Endometrial microvascular endothelial cells (primary cell): Measurements from ENCODE around the gene LUZP2. TPM values are rescaled to one million over a fixed set of nuclear protein-coding genes. Genes with fewer than 3 reads are reported as not detected.

Source experiments
- in situ Hi-C: cut with HindIII; loops from 2 replicates; pipeline ENCODE4 v1.10.0; 2017; ENCODE audit warnings: low sequenced_read_pairs, low pct_unique_long_range_greater_than_20kb; ENCODE audit errors: inconsistent ontology term
- total RNA-seq: library from RNA; depleted of rRNA; stranded (reverse); fragments of >200 nt; gene quantifications from one replicate; pipeline ENCODE4 v1.2.3, GENCODE V29; 2015; ENCODE audit errors: inconsistent ontology term

Gene LUZP2
- total RNA-seq, 1 donor from 2014 or later, result not detected

DNA sequence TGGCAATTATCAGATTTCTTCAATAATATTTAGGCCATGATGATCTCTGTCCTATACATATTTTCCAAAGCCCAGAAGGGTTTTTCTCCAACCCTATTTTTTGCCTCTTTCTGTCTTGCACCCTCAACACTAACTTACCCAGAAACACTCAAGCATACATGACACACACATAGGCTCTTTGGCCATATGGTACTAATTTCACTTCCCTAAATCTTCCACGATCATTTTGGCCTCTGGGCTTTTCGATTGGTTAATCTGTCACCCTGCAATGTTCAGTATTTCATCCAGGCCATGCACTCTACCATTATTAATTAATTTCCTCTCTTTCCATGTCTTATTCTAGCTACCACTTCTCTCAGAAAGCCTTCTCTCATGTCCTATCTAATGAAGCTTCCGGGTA lies 59.8 kb downstream of the LUZP2 start:
- in situ Hi-C loops, result no loop called here

DNA sequence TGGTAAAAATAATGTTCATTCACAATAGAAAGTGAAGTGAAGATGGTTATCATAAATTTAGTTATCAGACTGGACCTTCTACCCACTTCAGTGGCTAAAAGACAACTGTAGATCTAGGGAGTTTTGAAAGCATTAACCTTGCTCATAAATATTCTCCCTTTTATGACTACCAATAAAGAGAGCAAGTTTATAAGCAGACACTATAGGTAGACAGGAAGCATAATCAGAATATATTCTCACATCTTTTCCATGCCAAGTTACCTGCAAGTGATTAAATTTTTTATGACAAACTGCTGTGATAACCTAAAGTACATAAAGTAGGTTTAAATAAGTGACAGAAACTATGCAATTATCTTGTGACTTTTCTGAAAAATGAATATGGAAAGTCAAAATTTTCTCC lies 62.5 kb downstream of the LUZP2 start:
- in situ Hi-C loops, result no loop called here

DNA sequence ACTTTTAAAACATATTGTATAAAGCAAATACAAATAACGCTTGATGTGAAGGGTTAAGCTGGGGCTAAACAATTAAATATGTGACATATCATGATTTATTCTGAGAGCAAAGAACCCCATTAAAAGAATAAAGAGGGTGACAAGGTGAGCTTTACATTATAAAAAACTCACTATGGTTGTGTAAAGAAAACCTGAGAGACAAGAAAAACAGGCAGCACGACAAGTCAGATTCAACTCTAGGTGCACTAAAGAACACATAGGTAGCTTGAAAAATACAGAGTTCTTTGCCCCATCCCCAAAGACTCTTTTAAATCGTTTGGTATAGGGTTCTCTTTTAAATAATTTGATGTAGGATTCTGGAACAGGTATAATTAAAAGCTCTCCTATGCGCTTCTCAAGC lies 63.5 kb downstream of the LUZP2 start:
- in situ Hi-C loops, result no loop called here

DNA sequence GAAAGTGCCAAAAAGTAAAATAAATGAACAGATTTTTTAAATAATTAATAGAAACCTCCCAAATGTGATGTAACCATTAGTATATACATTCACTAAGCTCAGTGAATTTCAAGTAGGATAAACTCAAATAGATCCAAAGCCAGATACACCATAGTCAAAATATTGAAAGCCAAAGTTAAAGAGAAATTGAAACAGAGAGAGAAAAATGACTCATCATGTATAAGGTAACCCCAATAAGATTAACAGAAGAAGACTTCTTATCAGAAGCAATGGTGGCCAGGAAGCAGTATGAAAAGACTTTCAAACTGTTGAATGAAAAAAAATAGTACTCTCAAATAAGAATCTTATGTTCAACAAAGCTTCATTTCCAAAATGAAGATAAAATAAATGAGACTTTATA lies 70.5 kb downstream of the LUZP2 start:
- in situ Hi-C loops, result no loop called here

DNA sequence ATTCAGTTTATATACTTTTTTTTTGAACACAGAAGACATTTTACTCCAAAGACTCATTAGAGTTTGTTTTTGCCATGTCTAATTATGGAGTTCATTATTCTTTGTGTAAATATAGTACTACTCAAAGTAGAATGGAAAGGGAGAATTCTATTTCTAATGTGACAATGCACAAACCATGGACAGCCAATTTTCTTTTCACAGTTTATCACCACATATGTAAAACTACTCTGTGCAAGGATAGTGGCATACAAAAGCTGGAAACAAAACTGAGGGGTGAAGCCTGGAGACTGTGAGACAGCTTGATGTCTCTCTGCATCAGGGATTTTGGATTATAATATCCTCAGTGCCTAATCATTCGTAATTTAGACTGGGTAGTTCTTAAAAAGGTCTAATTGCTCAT lies 75.5 kb downstream of the LUZP2 start:
- in situ Hi-C loops, result no loop called here

DNA sequence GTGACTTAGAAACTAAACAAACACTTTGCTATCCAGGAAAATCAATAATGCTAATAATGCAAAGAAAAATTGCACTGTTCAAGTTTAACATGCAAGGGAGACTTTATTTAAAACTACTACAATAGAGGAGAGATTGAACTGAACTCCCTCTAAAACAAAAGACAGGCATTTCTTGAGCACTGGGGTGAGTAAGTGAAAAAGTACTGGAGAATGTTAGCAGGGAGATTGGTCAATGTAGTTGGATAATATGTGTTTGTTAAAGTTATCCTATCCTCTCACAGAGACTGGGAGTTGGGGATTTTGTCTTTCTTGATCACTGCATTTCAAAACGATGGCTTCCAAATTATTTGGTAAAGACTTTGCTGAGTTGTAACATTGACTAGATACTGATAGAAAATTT lies 77.6 kb downstream of the LUZP2 start:
- in situ Hi-C loops, result no loop called here

DNA sequence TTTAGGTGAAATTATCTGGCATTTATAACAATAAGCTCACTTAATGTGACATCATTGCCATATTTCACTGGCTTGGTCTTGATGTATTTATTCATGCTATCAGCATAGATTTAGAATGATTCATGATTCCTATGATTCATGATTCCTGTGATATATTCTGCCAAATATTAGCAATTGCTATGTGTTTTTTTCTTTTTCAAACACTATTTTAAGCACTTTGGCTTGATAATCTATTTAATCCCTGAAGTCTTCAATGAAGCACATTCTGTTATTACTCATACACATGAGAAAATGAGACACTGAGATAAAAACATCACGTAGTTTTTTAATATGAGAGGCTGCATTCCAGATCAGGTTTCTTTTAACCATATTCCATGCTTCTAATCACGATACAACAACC lies 78.5 kb downstream of the LUZP2 start:
- in situ Hi-C loops, result no loop called here

DNA sequence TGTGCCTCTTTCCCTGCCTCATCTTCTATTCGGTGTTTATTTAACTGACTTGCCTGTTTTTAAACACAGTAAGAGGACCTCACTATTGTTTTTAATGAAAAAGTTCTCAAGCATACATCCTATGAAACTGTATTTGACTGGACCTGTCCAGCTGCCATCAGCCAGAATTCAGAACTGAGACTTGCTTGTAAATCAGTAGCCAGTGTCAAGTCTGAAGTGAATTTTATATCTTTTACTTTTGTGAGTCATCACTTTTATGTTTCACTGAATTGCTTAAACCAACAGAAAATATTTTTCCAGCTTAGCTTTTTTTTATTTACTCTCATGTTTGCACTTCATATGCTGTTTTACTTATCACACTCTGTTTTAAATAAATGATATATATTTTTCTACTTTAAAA lies 88.3 kb downstream of the LUZP2 start:
- in situ Hi-C loops, result no loop called here

DNA sequence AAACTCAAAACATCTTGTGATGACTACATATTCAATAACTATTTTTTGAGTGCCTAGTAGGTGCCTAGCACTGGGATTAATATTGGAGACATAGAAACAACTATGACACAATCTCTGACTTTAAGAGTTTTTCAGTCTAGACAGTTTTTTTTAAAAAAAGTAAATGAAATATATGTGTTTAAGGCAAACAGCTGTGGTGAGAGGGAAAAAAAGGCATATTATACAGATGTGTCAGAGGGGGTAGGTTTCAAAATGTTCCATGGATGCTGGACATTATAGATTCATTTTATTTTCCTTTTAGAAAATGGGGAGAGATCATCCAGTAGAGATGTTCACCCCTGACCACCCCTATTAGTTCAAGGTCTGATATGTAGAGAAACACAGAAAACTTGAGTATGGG lies 90.8 kb downstream of the LUZP2 start:
- in situ Hi-C loops, result no loop called here

DNA sequence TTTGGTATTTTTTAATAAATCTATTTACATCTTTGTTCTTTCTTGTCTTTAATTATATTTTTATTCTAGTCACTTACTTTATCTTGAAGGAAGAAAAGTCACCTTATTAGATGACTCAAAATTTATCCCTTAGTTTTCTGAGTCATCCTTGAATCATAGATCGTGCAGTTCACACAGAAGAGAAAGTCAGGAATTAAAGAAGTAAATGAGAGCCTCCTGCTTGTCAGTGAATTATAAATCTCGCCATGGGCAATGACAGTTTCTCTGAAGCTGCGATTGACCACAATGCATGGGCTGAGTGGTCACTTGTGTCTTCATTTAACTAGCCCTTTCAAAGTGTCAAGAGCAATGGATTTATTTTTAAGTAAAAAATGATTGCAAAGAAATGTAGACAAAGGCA lies 91.2 kb downstream of the LUZP2 start:
- in situ Hi-C loops, result no loop called here

DNA sequence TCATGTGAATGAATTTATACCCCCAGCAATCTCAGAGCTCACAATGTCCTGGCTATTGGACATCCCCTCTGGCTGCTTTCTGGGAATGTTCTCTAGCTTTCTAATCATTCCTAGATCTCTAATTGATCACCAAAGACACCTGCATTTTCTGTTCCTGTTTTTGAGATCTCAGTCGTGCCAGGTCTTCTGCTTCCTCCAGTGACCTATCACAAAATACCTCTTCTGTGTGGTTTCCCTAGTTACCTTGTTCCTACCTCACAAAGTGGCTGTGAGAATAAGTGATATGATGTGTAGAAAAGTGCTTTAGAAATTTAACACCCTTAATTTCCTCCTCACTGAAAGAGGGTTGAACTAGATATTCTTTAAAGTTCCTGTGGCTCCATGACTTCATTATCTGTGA lies 92.2 kb downstream of the LUZP2 start:
- in situ Hi-C loops, result no loop called here

DNA sequence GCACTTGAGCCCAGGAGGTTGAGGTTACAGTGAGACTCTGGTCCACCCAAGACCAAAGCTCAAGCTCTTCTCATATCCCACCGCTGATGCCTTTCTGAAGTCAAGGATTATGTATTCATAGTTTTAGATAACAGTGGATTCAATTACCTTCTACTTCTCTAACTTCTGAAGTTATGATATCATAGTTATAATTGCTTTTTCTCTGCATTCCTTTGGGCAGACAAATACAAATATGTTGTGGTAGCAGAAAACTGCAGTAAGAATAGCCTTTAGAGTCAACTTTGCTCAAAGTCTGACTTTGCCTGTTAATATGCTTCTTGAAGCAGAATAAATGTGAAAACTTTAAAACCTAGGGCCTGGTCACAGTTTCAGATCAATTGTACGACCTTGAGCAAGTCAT lies 94.4 kb downstream of the LUZP2 start:
- in situ Hi-C loops, result no loop called here

DNA sequence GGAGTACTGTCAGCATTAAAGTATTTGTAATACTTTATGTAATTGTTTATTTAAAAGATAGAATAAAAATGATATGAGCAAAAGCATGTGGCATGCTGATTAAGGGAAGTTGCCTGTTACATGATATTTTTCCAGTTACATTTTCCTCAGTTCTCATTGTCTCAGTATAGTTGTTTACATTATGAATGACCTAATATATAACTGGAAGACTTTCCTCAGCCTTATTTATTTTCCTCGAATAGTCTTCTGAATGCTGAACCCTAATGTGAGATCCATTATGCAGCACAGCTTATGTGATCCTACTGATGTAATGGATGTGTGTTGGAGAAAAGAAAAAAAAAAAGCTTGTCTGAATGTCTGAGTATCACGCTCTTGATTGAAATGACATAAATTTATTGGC lies 95.5 kb downstream of the LUZP2 start:
- in situ Hi-C loops, result no loop called here

DNA sequence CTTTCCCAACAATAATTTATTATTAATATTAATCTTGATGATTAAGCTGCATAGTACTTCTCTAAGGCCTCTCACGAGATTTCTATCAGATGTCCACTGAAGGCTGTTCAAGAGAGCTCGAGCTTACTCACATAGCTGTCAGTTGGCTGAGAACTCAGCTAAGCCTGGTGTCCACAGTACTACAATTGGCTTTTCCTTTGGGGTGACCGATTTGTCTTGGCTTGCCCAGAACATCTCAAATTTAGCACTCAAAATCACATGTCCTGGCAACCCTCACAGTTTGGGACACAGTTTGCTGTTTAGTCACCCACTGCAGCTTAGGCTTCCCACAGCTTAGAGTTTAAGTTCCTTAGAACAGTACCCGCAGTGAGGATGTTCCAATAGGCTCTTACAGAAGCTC lies 96.5 kb downstream of the LUZP2 start:
- in situ Hi-C loops, result no loop called here

DNA sequence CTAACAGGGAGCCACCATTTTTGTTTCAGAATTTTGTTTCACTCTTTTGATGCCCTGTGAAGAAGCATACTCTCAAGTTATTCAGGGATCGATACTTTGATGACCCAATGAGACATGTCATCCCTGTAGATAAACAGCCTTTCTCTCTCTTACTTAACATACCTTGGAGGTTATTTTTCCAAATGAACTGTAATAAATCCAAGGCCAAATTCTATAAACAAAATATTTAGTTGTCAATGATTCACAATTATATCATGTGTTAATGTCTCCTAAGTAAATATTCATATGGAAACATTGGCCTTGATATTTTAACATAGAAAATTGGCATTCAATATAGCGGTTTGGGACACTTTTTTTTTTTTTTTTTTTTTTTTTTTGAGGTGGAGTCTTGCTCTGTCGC lies 97.5 kb downstream of the LUZP2 start:
- in situ Hi-C loops, result no loop called here

DNA sequence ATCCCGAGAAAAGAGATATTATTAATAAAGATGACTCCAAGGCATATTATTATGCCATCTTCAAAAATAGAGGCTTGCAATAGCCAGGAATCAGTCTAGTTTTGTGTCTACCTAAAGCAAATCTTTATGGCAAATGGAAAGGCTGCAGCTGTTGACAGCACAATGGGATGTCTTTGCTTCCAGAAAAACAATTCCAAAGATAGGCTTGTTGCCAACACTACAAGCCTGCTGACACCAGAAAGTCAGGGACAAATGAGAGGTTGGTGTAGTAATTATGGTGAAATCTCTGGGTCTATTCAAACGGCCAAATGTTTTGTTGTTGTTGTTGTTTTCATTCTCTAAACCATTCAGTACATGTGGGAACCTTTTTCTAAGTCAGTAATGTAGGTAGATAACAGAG lies 101.8 kb downstream of the LUZP2 start:
- in situ Hi-C loops, result no loop called here

DNA sequence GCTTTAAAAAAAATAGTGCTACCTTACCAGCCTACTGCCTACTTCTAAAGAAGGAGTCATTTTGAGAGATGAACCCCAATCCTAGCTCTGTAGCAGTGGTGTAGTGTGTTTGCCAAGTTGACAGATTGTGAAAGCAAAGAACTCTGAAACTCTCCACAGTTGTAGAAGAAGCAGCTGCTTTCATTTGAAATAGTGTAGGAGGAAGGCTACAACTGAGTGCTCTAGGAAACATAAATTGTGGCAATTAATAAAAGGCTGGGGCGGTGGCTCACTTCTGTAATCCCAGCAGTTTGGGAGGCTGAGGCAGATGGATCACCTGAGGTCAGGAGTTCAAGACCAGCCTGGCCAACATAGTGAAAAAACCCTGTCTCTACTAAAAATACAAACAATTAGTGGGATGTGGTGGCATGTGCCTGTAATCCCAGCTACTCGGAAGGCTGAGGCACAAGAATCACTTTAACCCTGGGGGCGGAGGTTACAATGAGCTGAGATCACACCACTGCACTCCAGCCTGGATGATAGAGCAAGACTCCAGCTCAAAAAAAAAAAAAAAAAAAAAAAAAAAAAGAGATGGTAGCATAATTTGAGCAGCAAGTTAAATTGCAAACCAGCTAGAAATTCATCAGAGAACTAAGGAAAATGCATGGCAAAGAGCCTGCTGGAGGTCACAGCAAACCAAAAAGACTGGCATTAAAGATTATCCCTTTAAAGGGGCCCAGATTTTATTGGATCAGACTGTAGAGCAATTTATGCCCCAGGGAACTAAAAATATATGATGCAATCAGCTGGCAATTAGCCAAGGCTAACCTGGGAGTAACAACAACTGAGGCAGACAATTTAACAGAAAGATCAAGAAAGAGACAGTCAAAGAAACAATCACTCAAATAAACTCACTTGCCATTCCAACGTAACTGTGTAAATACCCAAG lies 112.6 kb downstream of the LUZP2 start:
- in situ Hi-C loops, result no loop called here

DNA sequence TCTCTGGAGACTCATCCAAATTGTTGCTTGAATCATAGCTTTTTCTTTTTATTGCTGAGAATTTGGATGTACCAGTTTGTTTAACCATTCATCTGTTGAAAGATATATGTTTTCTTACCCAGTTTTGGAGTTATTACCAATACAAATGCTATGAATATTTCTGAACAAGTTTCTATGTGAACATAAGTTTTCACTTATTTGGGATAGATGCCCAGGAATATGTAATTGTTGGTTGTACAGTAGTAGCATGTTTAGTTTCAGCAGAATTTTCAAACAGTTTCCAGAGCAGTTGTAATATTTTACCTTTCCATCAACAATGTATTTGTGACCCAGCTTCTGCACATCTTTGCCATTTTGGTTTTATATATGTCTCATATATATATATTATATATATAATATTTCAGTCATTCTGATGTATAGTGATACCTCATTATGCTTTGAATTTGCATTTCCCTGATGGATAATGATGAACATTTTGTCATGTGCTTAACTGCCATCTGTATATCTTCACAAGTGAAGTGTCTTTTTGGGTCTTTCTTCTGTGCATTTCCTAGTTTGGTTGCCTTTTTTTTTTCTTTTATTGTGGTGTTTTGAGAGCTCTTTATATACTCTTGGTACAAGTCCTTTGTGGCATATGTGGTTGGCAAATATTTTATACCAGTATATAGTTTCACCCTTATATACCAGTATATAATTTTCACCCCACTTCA lies 118.8 kb downstream of the LUZP2 start:
- in situ Hi-C loops, result no loop called here

DNA sequence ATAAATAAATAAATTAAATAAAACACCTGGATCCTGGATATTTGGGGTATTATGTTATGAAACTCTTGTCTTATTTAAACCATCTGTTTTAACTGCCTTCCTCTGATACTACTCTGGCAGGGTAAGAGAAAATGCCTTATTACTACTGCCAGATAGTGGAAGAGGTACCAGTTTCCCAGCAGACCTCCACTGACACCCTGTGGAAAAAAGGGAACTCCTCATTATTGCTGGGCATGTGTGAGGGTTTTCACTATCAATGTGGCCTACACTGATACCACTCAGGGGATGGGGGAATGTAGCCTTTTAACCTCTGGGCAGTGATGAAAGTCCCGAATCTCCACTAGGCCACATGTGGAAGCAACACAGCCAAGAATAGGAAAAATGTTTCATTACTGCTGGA lies 121.0 kb downstream of the LUZP2 start:
- in situ Hi-C loops, result no loop called here

DNA sequence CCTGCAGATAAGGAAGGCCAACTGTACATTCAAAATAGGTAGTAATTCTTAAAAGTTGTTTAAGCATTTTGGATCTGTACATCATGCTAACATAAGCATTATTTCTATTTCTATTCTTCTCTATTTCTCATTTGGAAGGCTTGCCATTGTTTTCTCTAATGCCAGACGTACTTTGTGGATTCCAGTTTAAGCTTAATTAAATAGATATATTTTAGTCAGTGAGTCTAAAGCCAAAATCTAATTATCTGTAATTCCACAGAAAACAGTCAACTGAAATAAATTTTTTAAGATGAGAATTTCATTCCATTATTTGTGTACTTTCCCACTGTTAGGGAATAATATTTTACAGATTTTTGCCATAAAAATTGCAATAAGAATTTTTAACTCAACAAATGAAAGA lies 123.0 kb downstream of the LUZP2 start:
- in situ Hi-C loops, result no loop called here
